IMR-90 (cell line): ENCODE measurements around the gene TNFRSF13B. TPM values are rescaled to one million over a fixed set of nuclear protein-coding genes. Genes with fewer than 3 reads are reported as not detected.
A peak's percentile ranks its signal among the peaks of the same experiment; 100 is the strongest.

Experiments
- ATAC-seq: fragments of 200-7000 bp; cut with Tn5 transposase; 2 replicates; pipeline ENCODE4 v1.9.1; 2020; ENCODE audit warnings: low read depth, mild to moderate bottlenecking, moderate library complexity
- BruUV-seq: library from RNA; stranded (reverse); fragments of 400-500 nt; replicated peaks from 2 replicates; lab custom pipeline; 2021; lab: Mats Ljungman, UMichigan
- CTCF ChIA-PET: fragments of 300-600 bp; formaldehyde crosslinking; extraction: SDS; loops from one replicate; lab custom pipeline; 2021; ENCODE audit warnings: antibody characterized with exemption; lab: Yijun Ruan, JAX
- POLR2A ChIA-PET: fragments of 300-600 bp; sonication (Branson Sonifier 250); formaldehyde crosslinking; loops from one replicate; lab custom pipeline; 2022; ENCODE audit warnings: antibody characterized with exemption; ENCODE audit not compliant: unreplicated experiment; lab: Charles Lee
- DNase-seq: peaks from one replicate; pipeline ENCODE4 v3.0.0; 2013
- H2AFZ ChIP-seq: replicated peaks from 2 replicates; pipeline ENCODE3; 2013; ENCODE audit warnings: low read length, mild to moderate bottlenecking; ENCODE audit not compliant: poor library complexity
- H2AK5ac ChIP-seq: 2 replicates; pipeline ENCODE4 v1.6.1; 2013; ENCODE audit warnings: low read depth, low read length, inconsistent platforms
- H2AK9ac ChIP-seq: replicated peaks from 2 replicates; pipeline ENCODE3; 2013; ENCODE audit warnings: mild to moderate bottlenecking, low read depth, low read length, moderate library complexity; ENCODE audit not compliant: poor library complexity
- H2BK120ac ChIP-seq: 2 replicates; pipeline ENCODE4 v1.6.1; 2013; ENCODE audit warnings: low read depth, low read length, inconsistent platforms
- H2BK15ac ChIP-seq: 3 replicates; pipeline ENCODE4 v1.6.1; 2013; ENCODE audit warnings: low read depth, low read length, inconsistent platforms
- H2BK20ac ChIP-seq: 2 replicates; pipeline ENCODE4 v1.6.1; 2013; ENCODE audit warnings: low read depth, mild to moderate bottlenecking, inconsistent platforms, low read length, moderate library complexity
- H2BK5ac ChIP-seq: 2 replicates; pipeline ENCODE4 v1.6.1; 2013; ENCODE audit warnings: mild to moderate bottlenecking, low read depth, low read length, inconsistent platforms; ENCODE audit not compliant: poor library complexity, severe bottlenecking
- H3K14ac ChIP-seq: replicated peaks from 2 replicates; pipeline ENCODE4 v1.6.1; 2013; ENCODE audit warnings: low read depth, low read length, inconsistent platforms
- H3K18ac ChIP-seq: 2 replicates; pipeline ENCODE4 v1.6.1; 2013; ENCODE audit warnings: low read depth, low read length, control low read depth
- H3K23ac ChIP-seq: 2 replicates; pipeline ENCODE4 v1.6.1; 2013; ENCODE audit warnings: low read depth, low read length, inconsistent platforms
- H3K27ac ChIP-seq: 2 replicates; pipeline ENCODE4 v1.5.1; 2013; ENCODE audit warnings: mild to moderate bottlenecking, control low read depth, low read length; ENCODE audit not compliant: insufficient read depth
- H3K27me3 ChIP-seq: 2 replicates; pipeline ENCODE4 v1.6.1; 2013; ENCODE audit warnings: low read length; ENCODE audit not compliant: control insufficient read depth, insufficient read depth
- H3K36me3 ChIP-seq: 2 replicates; pipeline ENCODE4 v1.6.1; 2013; ENCODE audit warnings: low read length, mixed read lengths; ENCODE audit not compliant: control insufficient read depth, insufficient read depth
- H3K4ac ChIP-seq: 2 replicates; pipeline ENCODE4 v1.6.1; 2013; ENCODE audit warnings: low read depth, low read length, inconsistent platforms
- H3K4me1 ChIP-seq: 2 replicates; pipeline ENCODE4 v1.6.1; 2013; ENCODE audit warnings: low read length, mixed read lengths; ENCODE audit not compliant: control insufficient read depth, insufficient read depth
- H3K4me2 ChIP-seq: 2 replicates; pipeline ENCODE4 v1.6.1; 2013; ENCODE audit warnings: low read depth, mild to moderate bottlenecking, control low read depth, low read length, moderate library complexity
- H3K4me3 ChIP-seq: 2 replicates; pipeline ENCODE4 v1.5.1; 2013; ENCODE audit warnings: low read depth, mild to moderate bottlenecking, control low read depth, low read length, moderate library complexity; ENCODE audit not compliant: insufficient read depth
- H3K56ac ChIP-seq: 2 replicates; pipeline ENCODE4 v1.6.1; 2013; ENCODE audit warnings: low read length, inconsistent platforms; ENCODE audit not compliant: insufficient read depth; ENCODE audit errors: extremely low read depth
- H3K79me1 ChIP-seq, 2 experiments: 2 replicates each; pipeline ENCODE4 v1.6.1; 2013; ENCODE audit warnings: low read length in 2 of 2, inconsistent platforms in 1 of 2, low read depth in 1 of 2
- H3K9ac ChIP-seq: 2 replicates; pipeline ENCODE4 v1.6.1; 2013; ENCODE audit warnings: low read depth, low read length, control low read depth
- H3K9me1 ChIP-seq: 2 replicates; pipeline ENCODE4 v1.6.1; 2013; ENCODE audit warnings: low read length, inconsistent platforms; ENCODE audit not compliant: insufficient read depth
- H3K9me3 ChIP-seq: 2 replicates; pipeline ENCODE4 v1.6.1; 2013; ENCODE audit warnings: low read length; ENCODE audit not compliant: control insufficient read depth, insufficient read depth
- H4K20me1 ChIP-seq: 2 replicates; pipeline ENCODE4 v1.6.1; 2013; ENCODE audit warnings: low read length, inconsistent platforms; ENCODE audit not compliant: insufficient read depth
- H4K5ac ChIP-seq: 2 replicates; pipeline ENCODE4 v1.6.1; 2013; ENCODE audit warnings: mild to moderate bottlenecking, low read depth, low read length, control low read depth
- H4K8ac ChIP-seq, 2 experiments: 2 replicates each; pipeline ENCODE4 v1.6.1; 2013; ENCODE audit warnings: low read depth in 2 of 2, low read length in 2 of 2, control low read depth in 1 of 2, inconsistent platforms in 1 of 2
- H4K91ac ChIP-seq: 2 replicates; pipeline ENCODE4 v1.6.1; 2013; ENCODE audit warnings: low read depth, low read length, inconsistent platforms; ENCODE audit not compliant: insufficient read depth
- BHLHE40 ChIP-seq: fragments of 150-350 bp; IDR thresholded peaks from 2 replicates; pipeline ENCODE4 v1.6.1; 2016; ENCODE audit warnings: mild to moderate bottlenecking, low read depth, low read length
- CEBPB ChIP-seq: IDR thresholded peaks from 2 replicates; pipeline ENCODE4 v1.6.1; 2012; ENCODE audit warnings: low read depth, low read length, improper control_type of control experiment
- CHD1 ChIP-seq: IDR thresholded peaks from 2 replicates; pipeline ENCODE4 v1.6.1; 2012; ENCODE audit warnings: low read depth, low read length, improper control_type of control experiment
- FOS ChIP-seq: fragments of 150-350 bp; IDR thresholded peaks from 2 replicates; pipeline ENCODE4 v1.6.1; 2016; ENCODE audit warnings: low read depth, low read length
- MAFK ChIP-seq: IDR thresholded peaks from 2 replicates; pipeline ENCODE4 v1.6.1; 2012; ENCODE audit warnings: low read depth, low read length, improper control_type of control experiment
- MAZ ChIP-seq: IDR thresholded peaks from 2 replicates; pipeline ENCODE4 v1.6.1; 2012; ENCODE audit warnings: low read depth, mild to moderate bottlenecking, low read length, improper control_type of control experiment, moderate library complexity, borderline replicate concordance
- MXI1 ChIP-seq: IDR thresholded peaks from 2 replicates; pipeline ENCODE4 v1.6.1; 2012; ENCODE audit warnings: low read depth, mild to moderate bottlenecking, low read length, moderate library complexity, borderline replicate concordance
- NFE2L2 ChIP-seq: fragments of 150-350 bp; IDR thresholded peaks from 2 replicates; pipeline ENCODE4 v1.6.1; 2016; ENCODE audit warnings: low read depth, mild to moderate bottlenecking, low read length
- POLR2A ChIP-seq: IDR thresholded peaks from 2 replicates; pipeline ENCODE4 v1.6.1; 2012; ENCODE audit warnings: mild to moderate bottlenecking, low read depth, low read length
- RAD21 ChIP-seq: IDR thresholded peaks from 2 replicates; pipeline ENCODE4 v1.6.1; 2012; ENCODE audit warnings: low read length, improper control_type of control experiment
- RCOR1 ChIP-seq: IDR thresholded peaks from 2 replicates; pipeline ENCODE4 v1.6.1; 2012; ENCODE audit warnings: mild to moderate bottlenecking, low read length, improper control_type of control experiment; ENCODE audit not compliant: insufficient replicate concordance
- RFX5 ChIP-seq: IDR thresholded peaks from 2 replicates; pipeline ENCODE4 v1.8.0; 2012; ENCODE audit warnings: low read depth, mild to moderate bottlenecking, low read length, moderate library complexity
- SMC3 ChIP-seq: fragments of 150-350 bp; IDR thresholded peaks from 2 replicates; pipeline ENCODE4 v1.6.1; 2016; ENCODE audit warnings: low read depth, mild to moderate bottlenecking, antibody characterized with exemption, low read length, moderate library complexity
- WGBS, 2 experiments: methylation state at CpG; one replicate each; pipeline versions ENCODE4 v1.1.5 to v1.1.7; 2013; ENCODE audit warnings: missing lambda C conversion rate in 2 of 2; ENCODE audit not compliant: insufficient read length in 1 of 2; ENCODE audit errors: extremely low coverage in 2 of 2; 5-methylcytosine and 5-hydroxymethylcytosine counted together
- dilution Hi-C: fragments of 300-500 bp; cut with HindIII; formaldehyde crosslinking; loops from one replicate; pipeline ENCODE4 v1.14.3; 2018; ENCODE audit warnings: low sequenced_read_pairs; ENCODE audit not compliant: unreplicated experiment
- in situ Hi-C: fragments of 300-500 bp; cut with MboI; formaldehyde crosslinking; loops from 3 replicates; pipeline ENCODE4 v1.14.3; 2019; ENCODE audit warnings: low sequenced_read_pairs, inconsistent platforms, mixed read lengths
- intact Hi-C: fragments of 100-400 bp; cut with micrococcal nuclease; formaldehyde crosslinking; loops from 2 replicates; pipeline ENCODE4 v1.10.0; 2022
- polyA plus RNA-seq, 3 experiments: library from polyadenylated mRNA; depleted of rRNA; stranded (reverse); fragments of >200 nt; gene quantifications; 2 replicates each; pipeline ENCODE4 v1.2.3, GENCODE V29; 2012; ENCODE audit warnings: low replicate concordance in 1 of 3
- total RNA-seq: library from RNA; depleted of rRNA; stranded (reverse); fragments of >200 nt; gene quantifications from 2 replicates; pipeline ENCODE4 v1.2.3, GENCODE V29; 2012
- TF ChIP-seq, protein P1 (sequence below): fragments of 150-350 bp; IDR thresholded peaks from 2 replicates; pipeline ENCODE4 v1.6.1; 2017; ENCODE audit warnings: mild to moderate bottlenecking, antibody characterized with exemption, low read length, low read depth
- TF ChIP-seq, protein P2 (sequence below): conservative IDR thresholded peaks from 2 replicates; pipeline ENCODE4 v1.5.1; 2012; ENCODE audit warnings: mild to moderate bottlenecking, low read depth, low read length, improper control_type of control experiment

The TNFRSF13B gene
- total and polyA plus RNA-seq, 2 of the 4 experiments (the other 2 are of a cell fraction) = not detected

DNA sequence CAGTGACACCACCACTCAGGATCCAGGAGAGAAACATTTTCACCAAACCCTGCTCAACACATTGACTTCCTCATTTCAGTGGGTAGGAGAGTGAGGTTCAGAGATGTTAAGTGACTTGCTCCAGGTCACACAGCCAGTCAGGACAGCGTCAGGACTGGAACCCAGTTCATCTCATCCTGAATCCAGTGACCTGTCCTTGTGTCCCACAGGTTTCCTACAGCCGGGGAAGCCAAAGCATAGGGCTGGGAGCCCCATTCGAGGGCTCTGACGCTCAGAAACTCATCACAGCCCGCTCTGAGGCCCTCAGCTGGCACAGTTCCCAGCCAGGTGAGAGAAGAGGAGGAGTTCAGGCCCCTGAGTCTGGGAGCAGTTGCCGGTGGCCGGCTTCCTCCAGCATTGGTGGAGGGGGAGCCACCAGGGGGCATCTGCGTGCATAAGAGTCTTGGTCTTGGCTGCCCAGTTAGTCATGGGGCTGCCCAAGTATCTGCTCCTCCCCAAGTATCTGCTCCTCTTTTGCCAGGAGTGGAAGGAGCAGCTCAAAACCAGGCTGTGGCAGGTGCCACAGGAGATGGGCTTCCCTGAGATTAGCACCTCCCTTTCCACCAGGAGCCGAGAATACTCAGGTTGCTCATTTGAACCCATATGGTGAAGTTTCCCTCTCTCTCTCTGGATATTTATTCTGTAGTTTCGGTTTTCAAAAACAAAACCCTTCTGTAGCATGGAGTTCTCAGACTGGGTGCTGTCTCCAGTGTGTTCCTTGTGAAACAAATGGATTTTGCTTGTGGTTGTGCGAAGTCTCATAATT lies 56.0 kb downstream of the TNFRSF13B start:
- H3K56ac ChIP-seq = no peak overlapping the region
- H2BK15ac ChIP-seq = no peak overlapping the region
- in situ Hi-C loops = no loop called here
- H3K23ac ChIP-seq = no peak overlapping the region
- WGBS, 2 experiments = 60% methylated on average over 3 of the region's 11 CpGs; no CpG with 5 or more reads in 1 of the 2 experiments
- H3K9ac ChIP-seq = no peak overlapping the region
- H3K18ac ChIP-seq = no peak overlapping the region
- H3K14ac ChIP-seq = no peak overlapping the region
- dilution Hi-C loops = no loop called here
- H2AK5ac ChIP-seq = no peak overlapping the region
- H4K8ac ChIP-seq = no peak overlapping the region
- ChIA-PET CTCF (interaction anchor here (0.6 kb wide), 1 partner anchor 692 kb away, joined by 4 read pairs; no protein-coding TSS in a partner anchor), POLR2A (no interaction called here)
- no peak overlapping the region for H2BK5ac ChIP-seq
- no peak overlapping the region for H2AK9ac ChIP-seq
- ATAC-seq (peak; percentile 79), DNase-seq (peak; percentile 16)
- peak overlapping the region; percentile 14 for H2AFZ ChIP-seq
- no peaks in the 10 kb centered on the region for H3K4me1 ChIP-seq
- no peaks in the 10 kb centered on the region for H3K79me1 ChIP-seq
- no peak overlapping the region for H3K4me2 ChIP-seq
- intact Hi-C loops = loop anchor here (1.0 kb wide), 1 partner anchor 75 kb away; no protein-coding TSS in a partner anchor
- H3K27ac ChIP-seq = no peak overlapping the region
- H3K4me3 ChIP-seq = no peak overlapping the region
- H3K36me3 ChIP-seq = no peaks in the 10 kb centered on the region
- H3K27me3 ChIP-seq = peaks cover 40% of the 10 kb centered on the region
- no peak overlapping the region for H4K91ac ChIP-seq
- no peaks in the 10 kb centered on the region for H3K9me3 ChIP-seq
- no peaks in the 10 kb centered on the region for H3K9me1 ChIP-seq
- no peak overlapping the region for H2BK120ac ChIP-seq
- H3K4ac ChIP-seq = no peak overlapping the region
- no peak overlapping the region for H2BK20ac ChIP-seq
- no TSS peak for BruUV-seq
- no peaks in the 10 kb centered on the region for H4K20me1 ChIP-seq
- H4K5ac ChIP-seq = no peak overlapping the region
- TF ChIP-seq MXI1 = no peak
- no peak for TF ChIP-seq MAFK
- TF ChIP-seq FOS = no peak
- TF ChIP-seq, protein P1, sequence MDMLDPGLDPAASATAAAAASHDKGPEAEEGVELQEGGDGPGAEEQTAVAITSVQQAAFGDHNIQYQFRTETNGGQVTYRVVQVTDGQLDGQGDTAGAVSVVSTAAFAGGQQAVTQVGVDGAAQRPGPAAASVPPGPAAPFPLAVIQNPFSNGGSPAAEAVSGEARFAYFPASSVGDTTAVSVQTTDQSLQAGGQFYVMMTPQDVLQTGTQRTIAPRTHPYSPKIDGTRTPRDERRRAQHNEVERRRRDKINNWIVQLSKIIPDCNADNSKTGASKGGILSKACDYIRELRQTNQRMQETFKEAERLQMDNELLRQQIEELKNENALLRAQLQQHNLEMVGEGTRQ = no peak
- no peak for TF ChIP-seq RFX5
- no peak for TF ChIP-seq NFE2L2
- TF ChIP-seq, protein P2, sequence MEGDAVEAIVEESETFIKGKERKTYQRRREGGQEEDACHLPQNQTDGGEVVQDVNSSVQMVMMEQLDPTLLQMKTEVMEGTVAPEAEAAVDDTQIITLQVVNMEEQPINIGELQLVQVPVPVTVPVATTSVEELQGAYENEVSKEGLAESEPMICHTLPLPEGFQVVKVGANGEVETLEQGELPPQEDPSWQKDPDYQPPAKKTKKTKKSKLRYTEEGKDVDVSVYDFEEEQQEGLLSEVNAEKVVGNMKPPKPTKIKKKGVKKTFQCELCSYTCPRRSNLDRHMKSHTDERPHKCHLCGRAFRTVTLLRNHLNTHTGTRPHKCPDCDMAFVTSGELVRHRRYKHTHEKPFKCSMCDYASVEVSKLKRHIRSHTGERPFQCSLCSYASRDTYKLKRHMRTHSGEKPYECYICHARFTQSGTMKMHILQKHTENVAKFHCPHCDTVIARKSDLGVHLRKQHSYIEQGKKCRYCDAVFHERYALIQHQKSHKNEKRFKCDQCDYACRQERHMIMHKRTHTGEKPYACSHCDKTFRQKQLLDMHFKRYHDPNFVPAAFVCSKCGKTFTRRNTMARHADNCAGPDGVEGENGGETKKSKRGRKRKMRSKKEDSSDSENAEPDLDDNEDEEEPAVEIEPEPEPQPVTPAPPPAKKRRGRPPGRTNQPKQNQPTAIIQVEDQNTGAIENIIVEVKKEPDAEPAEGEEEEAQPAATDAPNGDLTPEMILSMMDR = peak; percentile 49
- no peak for TF ChIP-seq MAZ
- peak; percentile 48 for TF ChIP-seq RAD21
- TF ChIP-seq SMC3 = peak; percentile 46
- TF ChIP-seq RCOR1 = no peak
- TF ChIP-seq CEBPB = no peak
- no peak for TF ChIP-seq BHLHE40
- TF ChIP-seq CHD1 = no peak
- no peak for TF ChIP-seq POLR2A
